Glutamatergic neuron (in vitro differentiated cells): ENCODE measurements around the gene RCBTB2. TPM values are rescaled to one million over a fixed set of nuclear protein-coding genes. Genes with fewer than 3 reads are reported as not detected.
A peak's percentile ranks its signal among the peaks of the same experiment; 100 is the strongest.
"Not testable (repeated sequence)": the region's sequence is repeated elsewhere in the genome, so short reads cannot be mapped to it uniquely, and the experiment has no call there.

Experiments used
- DNase-seq: peaks from one replicate; pipeline ENCODE4 v3.0.0; 2022
- H3K27ac Mint-ChIP-seq: one replicate; pipeline ENCODE4 v1.8.0; 2020; ENCODE audit warnings: mild to moderate bottlenecking, mixed read lengths, inconsistent platforms; ENCODE audit not compliant: unreplicated experiment
- H3K27me3 Mint-ChIP-seq: one replicate; pipeline ENCODE4 v1.8.0; 2020; ENCODE audit warnings: mild to moderate bottlenecking, moderate library complexity, mixed read lengths, inconsistent platforms; ENCODE audit not compliant: unreplicated experiment
- H3K36me3 Mint-ChIP-seq: one replicate; pipeline ENCODE4 v1.8.0; 2020; ENCODE audit warnings: mild to moderate bottlenecking, mixed read lengths, inconsistent platforms; ENCODE audit not compliant: unreplicated experiment
- H3K4me1 Mint-ChIP-seq: one replicate; pipeline ENCODE4 v1.8.0; 2020; ENCODE audit warnings: mild to moderate bottlenecking, low read depth, mixed read lengths, inconsistent platforms; ENCODE audit not compliant: unreplicated experiment
- H3K4me3 Mint-ChIP-seq: one replicate; pipeline ENCODE4 v1.8.0; 2020; ENCODE audit warnings: mild to moderate bottlenecking, mixed read lengths, inconsistent platforms; ENCODE audit not compliant: unreplicated experiment
- H3K9me3 Mint-ChIP-seq: one replicate; pipeline ENCODE4 v1.8.0; 2020; ENCODE audit warnings: mild to moderate bottlenecking, moderate library complexity, mixed read lengths, inconsistent platforms; ENCODE audit not compliant: unreplicated experiment
- CTCF ChIP-seq: fragments of 200-600 bp; sonication (generic); IDR thresholded peaks from one replicate; pipeline ENCODE4 v1.5.0; 2021; ENCODE audit not compliant: partially characterized antibody, unreplicated experiment
- long read RNA-seq: library from polyadenylated mRNA; unstranded; transcript quantifications from one replicate; pipeline ENCODE4 v2.0.0, GENCODE V29; 2020; ENCODE audit not compliant: unreplicated experiment
- total RNA-seq: library from RNA; stranded (reverse); fragmentation: NEBNext Ultra II Directional; extraction: Animal tissue kit (Norgen Biotek cat#: 25700); gene quantifications from one replicate; pipeline ENCODE4 v1.2.1, GENCODE V29; 2021; ENCODE audit not compliant: unreplicated experiment

Gene RCBTB2
- 7.4 TPM for total RNA-seq
- long read RNA-seq, partial matches to known transcripts, result 3 of 11 reads
- long read RNA-seq, other reads (novel, unspliced or antisense), result 1 of 11 reads

GRCh38 chr13:48532506-48533499 lies at the start of gene RCBTB2:
Gene RCBTB2, minus strand, starts transcription at chr13:48533080. Its CDS starts 11,141 bp downstream, at chr13:48521939.
- H3K27me3 Mint-ChIP-seq, result peaks cover 5% of the 10 kb centered on the region
- H3K27ac Mint-ChIP-seq, result peak within 1 kb of the TSS; percentile 97
- DNase-seq, result peak; percentile 100
- no peak for TF ChIP-seq CTCF
- H3K4me3 Mint-ChIP-seq, result peak within 1 kb of the TSS; percentile 94
- H3K36me3 Mint-ChIP-seq, result no peaks in the 10 kb centered on the region
- peaks cover 4% of the 10 kb centered on the region for H3K4me1 Mint-ChIP-seq
- H3K9me3 Mint-ChIP-seq, result no peaks in the 10 kb centered on the region

GRCh38 chr13:48582084-48582483 lies 49.2 kb upstream of the RCBTB2 start:
- no peak for TF ChIP-seq CTCF
- Mint-ChIP-seq H3K27me3 (no peaks in the 10 kb centered on the region), H3K9me3 (no peaks in the 10 kb centered on the region), H3K27ac (no peak overlapping the region), H3K4me1 (no peaks in the 10 kb centered on the region), H3K4me3 (no peak overlapping the region), H3K36me3 (no peaks in the 10 kb centered on the region)
- DNase-seq, result no peak

GRCh38 chr13:48580896-48581295 lies 48.0 kb upstream of the RCBTB2 start:
- no peaks in the 10 kb centered on the region for H3K9me3 Mint-ChIP-seq
- no peak for TF ChIP-seq CTCF
- H3K27ac Mint-ChIP-seq, result no peak overlapping the region
- DNase-seq, result no peak
- H3K27me3 Mint-ChIP-seq, result no peaks in the 10 kb centered on the region
- H3K36me3 Mint-ChIP-seq, result no peaks in the 10 kb centered on the region
- no peak overlapping the region for H3K4me3 Mint-ChIP-seq
- H3K4me1 Mint-ChIP-seq, result no peaks in the 10 kb centered on the region

- Mint-ChIP-seq H3K4me3 (no peak overlapping the region), H3K27ac (no peak overlapping the region), H3K4me1 (no peaks in the 10 kb centered on the region), H3K27me3 (no peaks in the 10 kb centered on the region), H3K36me3 (no peaks in the 10 kb centered on the region), H3K9me3 (no peaks in the 10 kb centered on the region)
- DNase-seq, result peak; percentile 74
- peak; percentile 77 for TF ChIP-seq CTCF
Measured at GRCh38 chr13:48580185-48580803, 47.4 kb upstream of the RCBTB2 start.

- not testable (repeated sequence) for H3K4me1 Mint-ChIP-seq, DNase-seq, H3K27ac Mint-ChIP-seq, H3K27me3 Mint-ChIP-seq, H3K4me3 Mint-ChIP-seq, H3K9me3 Mint-ChIP-seq, H3K36me3 Mint-ChIP-seq
Measured at GRCh38 chr13:48579919-48580180, 47.0 kb upstream of the RCBTB2 start.
